ENCODE data around the gene C16orf78.

Gene C16orf78

GRCh38 chr16:49410226-49410625, 36.6 kb downstream of the C16orf78 start:
- TF ChIP-seq, protein P1, sequence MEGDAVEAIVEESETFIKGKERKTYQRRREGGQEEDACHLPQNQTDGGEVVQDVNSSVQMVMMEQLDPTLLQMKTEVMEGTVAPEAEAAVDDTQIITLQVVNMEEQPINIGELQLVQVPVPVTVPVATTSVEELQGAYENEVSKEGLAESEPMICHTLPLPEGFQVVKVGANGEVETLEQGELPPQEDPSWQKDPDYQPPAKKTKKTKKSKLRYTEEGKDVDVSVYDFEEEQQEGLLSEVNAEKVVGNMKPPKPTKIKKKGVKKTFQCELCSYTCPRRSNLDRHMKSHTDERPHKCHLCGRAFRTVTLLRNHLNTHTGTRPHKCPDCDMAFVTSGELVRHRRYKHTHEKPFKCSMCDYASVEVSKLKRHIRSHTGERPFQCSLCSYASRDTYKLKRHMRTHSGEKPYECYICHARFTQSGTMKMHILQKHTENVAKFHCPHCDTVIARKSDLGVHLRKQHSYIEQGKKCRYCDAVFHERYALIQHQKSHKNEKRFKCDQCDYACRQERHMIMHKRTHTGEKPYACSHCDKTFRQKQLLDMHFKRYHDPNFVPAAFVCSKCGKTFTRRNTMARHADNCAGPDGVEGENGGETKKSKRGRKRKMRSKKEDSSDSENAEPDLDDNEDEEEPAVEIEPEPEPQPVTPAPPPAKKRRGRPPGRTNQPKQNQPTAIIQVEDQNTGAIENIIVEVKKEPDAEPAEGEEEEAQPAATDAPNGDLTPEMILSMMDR (IDR thresholded peaks at IDR 0.05; ENCODE audit: low read depth, low read length, missing control alignments), result no peak
- no peak for DNase-seq (ENCODE audit: low read depth)
- in situ Hi-C loops (cut with HindIII; ENCODE audit: low sequenced_read_pairs), result no loop called here
- H3K4me3 ChIP-seq (ENCODE audit: low read depth, low read length), result no peak overlapping the region

DNA sequence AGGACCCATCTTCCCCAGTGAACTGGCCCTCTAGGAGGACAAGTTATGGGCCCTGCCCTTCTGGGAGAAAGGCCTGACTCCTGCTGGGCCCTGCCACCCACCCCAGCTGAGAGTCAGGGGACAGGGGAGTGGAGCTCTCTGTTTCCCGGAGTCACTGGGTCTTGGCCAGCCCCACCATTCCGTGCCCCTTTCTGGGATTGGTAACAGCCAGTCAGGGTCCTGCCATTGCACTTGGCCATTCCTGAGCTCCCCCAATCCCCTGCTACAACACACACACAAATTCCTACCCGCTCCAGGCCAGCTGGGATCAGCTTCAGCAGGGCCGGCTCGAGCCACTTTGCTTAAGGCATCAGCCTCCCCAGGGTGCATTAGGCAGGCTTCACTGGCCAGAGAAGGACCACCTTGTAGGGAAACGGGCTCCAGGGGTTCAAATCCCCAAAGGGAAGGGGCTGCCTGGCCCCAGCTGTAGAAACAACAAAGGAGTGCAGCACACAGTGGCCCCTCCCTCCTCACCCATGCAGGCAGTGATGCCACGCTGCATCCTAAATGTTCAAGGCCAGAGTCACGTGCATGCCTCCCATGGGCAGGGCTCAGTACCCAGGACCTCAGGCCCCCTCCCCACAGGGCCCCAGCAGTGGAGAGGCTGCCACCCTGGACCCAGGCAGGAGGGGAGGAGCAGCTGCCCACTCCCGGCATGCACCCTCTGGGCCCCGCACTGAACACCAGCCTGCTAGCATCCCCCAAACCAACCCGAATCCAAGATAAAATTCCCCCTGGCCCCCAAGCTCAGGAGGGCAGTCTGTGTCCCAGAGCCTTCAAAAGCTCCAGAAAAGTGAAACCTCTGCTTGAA, 37.7 kb downstream of the C16orf78 start:
- in situ Hi-C loops (cut with HindIII; ENCODE audit: low sequenced_read_pairs), result no loop called here
- H3K4me3 ChIP-seq (ENCODE audit: low read depth, low read length), result no peak overlapping the region
- TF ChIP-seq, protein P1 (IDR thresholded peaks at IDR 0.05; ENCODE audit: low read depth, low read length, missing control alignments), result no peak
- DNase-seq (ENCODE audit: low read depth), result no peak

DNA sequence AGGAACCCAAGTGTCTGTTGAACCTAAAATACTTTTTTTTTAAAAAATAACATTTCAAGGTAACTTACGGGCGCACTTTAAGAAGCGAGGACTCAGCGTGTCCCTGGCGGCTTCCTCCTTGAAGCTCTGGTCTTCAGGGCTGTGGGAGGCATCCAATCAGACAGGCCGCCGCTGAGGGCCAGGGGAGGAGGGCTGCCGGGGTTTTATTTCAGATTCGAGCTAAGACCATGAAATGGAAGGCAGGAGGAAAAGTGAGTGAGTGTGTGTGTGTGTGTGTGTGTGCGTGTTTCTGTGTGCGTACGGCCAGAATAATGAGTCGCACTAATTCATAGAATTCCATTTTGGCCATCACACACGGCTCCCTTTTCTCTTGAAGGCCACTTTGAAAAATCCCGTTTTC, 41.1 kb downstream of the C16orf78 start:
- in situ Hi-C loops (cut with HindIII; ENCODE audit: low sequenced_read_pairs), result no loop called here
- TF ChIP-seq, protein P1 (IDR thresholded peaks at IDR 0.05; ENCODE audit: low read depth, low read length, missing control alignments), result no peak
- H3K4me3 ChIP-seq (ENCODE audit: low read depth, low read length), result no peak overlapping the region
- DNase-seq (ENCODE audit: low read depth), result no peak

DNA sequence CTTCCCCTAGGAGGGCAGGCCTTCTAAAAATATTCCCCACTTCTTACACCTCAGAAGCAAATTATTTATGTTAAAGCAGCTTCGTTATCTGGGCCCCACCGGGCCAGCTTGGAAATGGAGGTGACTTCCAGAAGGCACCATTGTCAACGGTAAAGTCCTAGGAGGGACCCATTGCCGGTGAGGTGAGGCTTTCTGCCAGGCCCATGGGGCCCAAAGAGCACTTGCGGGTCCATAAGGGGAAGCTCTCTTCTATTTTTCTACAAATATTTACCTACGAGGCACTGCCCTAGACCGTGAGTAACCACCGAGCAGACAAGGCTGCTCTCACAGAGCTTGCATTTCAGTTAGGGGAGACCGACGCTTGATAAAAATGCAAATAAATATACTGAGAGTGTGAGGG, 41.5 kb downstream of the C16orf78 start:
- TF ChIP-seq, protein P1 (IDR thresholded peaks at IDR 0.05; ENCODE audit: low read depth, low read length, missing control alignments), result no peak
- in situ Hi-C loops (cut with HindIII; ENCODE audit: low sequenced_read_pairs), result no loop called here
- H3K4me3 ChIP-seq (ENCODE audit: low read depth, low read length), result no peak overlapping the region
- no peak for DNase-seq (ENCODE audit: low read depth)

DNA sequence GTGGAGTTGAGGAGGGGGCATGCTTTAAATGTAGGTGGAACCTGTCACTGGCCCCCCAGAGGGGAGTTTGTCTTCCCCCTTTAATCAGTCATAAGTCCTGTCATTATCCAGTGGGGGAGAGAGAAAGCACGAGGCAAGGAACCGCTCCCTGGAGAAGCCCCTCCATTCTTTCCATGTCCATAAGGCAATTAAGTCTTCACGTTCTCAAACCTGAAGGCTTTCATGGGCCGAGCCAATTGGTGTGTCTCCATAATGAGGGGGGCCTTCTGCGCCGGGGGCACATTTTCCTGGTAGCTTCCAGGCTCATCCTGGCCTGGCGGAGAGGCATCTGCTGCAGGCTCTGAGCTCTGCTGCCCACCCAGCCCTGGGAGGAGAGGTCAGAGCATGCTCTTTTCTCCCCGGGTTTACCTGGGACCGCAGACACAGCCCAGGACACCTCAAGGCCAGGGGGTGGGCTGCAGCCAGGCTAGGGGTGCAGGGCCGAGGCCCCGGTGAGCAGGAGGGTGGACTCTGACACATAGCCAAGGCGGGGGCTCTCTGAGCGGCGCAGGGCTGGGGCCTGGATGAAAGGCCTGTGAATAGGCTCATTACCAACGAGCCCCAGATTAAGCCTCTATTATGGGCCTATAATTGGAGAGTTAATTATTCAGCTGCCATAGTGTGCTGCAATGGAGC, 42.5 kb downstream of the C16orf78 start:
- in situ Hi-C loops (cut with HindIII; ENCODE audit: low sequenced_read_pairs), result no loop called here
- TF ChIP-seq, protein P1 (IDR thresholded peaks at IDR 0.05; ENCODE audit: low read depth, low read length, missing control alignments), result no peak
- H3K4me3 ChIP-seq (ENCODE audit: low read depth, low read length), result no peak overlapping the region
- no peak for DNase-seq (ENCODE audit: low read depth)

DNA sequence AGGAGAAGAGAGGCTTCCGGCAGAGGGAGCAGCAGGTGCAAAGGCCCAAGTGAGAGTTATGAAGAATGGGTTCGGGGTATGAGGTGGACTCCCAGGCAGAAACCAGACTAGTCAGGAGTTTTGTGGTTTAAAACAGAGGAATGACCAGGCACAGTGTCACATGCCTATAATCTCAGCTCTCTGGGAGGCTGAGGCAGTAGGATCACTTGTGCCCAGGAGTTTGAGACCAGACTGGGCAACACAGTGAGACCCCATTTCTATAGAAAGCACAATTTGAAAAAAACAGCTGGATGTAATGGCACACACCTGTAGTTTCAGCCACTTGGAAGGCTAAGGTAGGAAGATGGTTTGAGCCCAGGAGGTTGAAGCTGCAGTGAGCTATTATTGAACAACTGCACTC, 43.8 kb downstream of the C16orf78 start:
- DNase-seq (ENCODE audit: low read depth), result no peak
- in situ Hi-C loops (cut with HindIII; ENCODE audit: low sequenced_read_pairs), result no loop called here
- no peak overlapping the region for H3K4me3 ChIP-seq (ENCODE audit: low read depth, low read length)
- TF ChIP-seq, protein P1 (IDR thresholded peaks at IDR 0.05; ENCODE audit: low read depth, low read length, missing control alignments), result no peak

Measured in astrocyte of the cerebellum (primary cell).